AG04450 (cell line): ENCODE data around the gene HAUS1. TPM values are rescaled to one million over a fixed set of nuclear protein-coding genes. Genes with fewer than 3 reads are reported as not detected.

Experiments
- CTCF ChIA-PET: fragments of 300-600, 350-600 bp; formaldehyde crosslinking; extraction: SDS; loops from one replicate; lab custom pipeline; 2022; ENCODE audit warnings: antibody characterized with exemption, inconsistent platforms; lab: Charles Lee
- POLR2A ChIA-PET: fragments of 350-600 bp; formaldehyde crosslinking; extraction: SDS; loops from one replicate; lab custom pipeline; 2021; ENCODE audit warnings: antibody characterized with exemption, inconsistent platforms; lab: Yijun Ruan, JAX
- DNase-seq: peaks from one replicate; pipeline ENCODE4 v3.0.0-alpha.2; 2011; ENCODE audit warnings: low read depth, low spot score
- H3K27ac ChIP-seq: one replicate; pipeline ENCODE4 v1.5.1; 2012; ENCODE audit warnings: low read depth, low read length, control low read depth
- H3K27me3 ChIP-seq: one replicate; pipeline ENCODE4 v1.6.0; 2012; ENCODE audit warnings: low read length; ENCODE audit not compliant: control insufficient read depth, insufficient read depth
- H3K4me3 ChIP-seq: 2 replicates; pipeline ENCODE4 v1.5.1; 2011; ENCODE audit warnings: mild to moderate bottlenecking, low read depth, low read length, control low read depth
- H3K9me3 ChIP-seq: 2 replicates; pipeline ENCODE4 v1.5.1; 2012; ENCODE audit warnings: low read length; ENCODE audit not compliant: control insufficient read depth, insufficient read depth
- CTCF ChIP-seq: IDR thresholded peaks from 2 replicates; pipeline ENCODE4 v1.5.1; 2011; ENCODE audit warnings: low read depth, low read length, control low read depth, inconsistent platforms
- polyA plus RNA-seq: library from polyadenylated mRNA; depleted of rRNA; stranded (reverse); fragments of >200 nt; gene quantifications from 2 replicates; pipeline ENCODE4 v1.2.3, GENCODE V29; 2011

Gene HAUS1
- polyA plus RNA-seq, 1 experiment = 39.8 TPM

- no peak for DNase-seq
- CTCF ChIA-PET = interaction anchor here (1.3 kb wide), 1 partner anchor 12 kb away, joined by 5 read pairs; no protein-coding TSS in a partner anchor
- Histone ChIP-seq H3K27me3 (no peaks in the 10 kb centered on the region), H3K4me3 (no peak overlapping the region), H3K9me3 (no peaks in the 10 kb centered on the region), H3K27ac (no peak overlapping the region)
- no peak for TF ChIP-seq CTCF
- POLR2A ChIA-PET = interaction anchor here (0.6 kb wide), 1 partner anchor 21 kb away, joined by 5 read pairs; no protein-coding TSS in a partner anchor
These were observed 42.8 kb upstream of the HAUS1 start for GRCh38 chr18:46061387-46061786.

- no peak overlapping the region for H3K4me3 ChIP-seq
- H3K9me3 ChIP-seq = no peaks in the 10 kb centered on the region
- TF ChIP-seq CTCF = no peak
- H3K27me3 ChIP-seq = no peaks in the 10 kb centered on the region
- H3K27ac ChIP-seq = no peak overlapping the region
- POLR2A ChIA-PET = interaction anchor here (0.6 kb wide), 1 partner anchor 21 kb away, joined by 5 read pairs; no protein-coding TSS in a partner anchor
- no peak for DNase-seq
- CTCF ChIA-PET = interaction anchor here (1.3 kb wide), 1 partner anchor 12 kb away, joined by 5 read pairs; no protein-coding TSS in a partner anchor
These were observed 42.4 kb upstream of the HAUS1 start for GRCh38 chr18:46061796-46062195.

GRCh38 chr18:46062781-46063180 lies 41.4 kb upstream of the HAUS1 start:
- no peak for DNase-seq
- POLR2A ChIA-PET = interaction anchor here (1.7 kb wide), 1 partner anchor 11 kb away, joined by 6 read pairs; no protein-coding TSS in a partner anchor
- no peak overlapping the region for H3K4me3 ChIP-seq
- H3K9me3 ChIP-seq = peaks cover 3% of the 10 kb centered on the region; the same call in 1 of the 2 replicates
- no peak overlapping the region for H3K27ac ChIP-seq
- no peak for TF ChIP-seq CTCF
- CTCF ChIA-PET = no interaction called here
- no peaks in the 10 kb centered on the region for H3K27me3 ChIP-seq

- ChIA-PET CTCF (interaction anchor here (0.7 kb wide), 1 partner anchor 1411 kb away, joined by 3 read pairs; no protein-coding TSS in a partner anchor), POLR2A (no interaction called here)
- H3K4me3 ChIP-seq = no peak overlapping the region
- H3K27ac ChIP-seq = no peak overlapping the region
- H3K27me3 ChIP-seq = no peaks in the 10 kb centered on the region
- no peak for DNase-seq
- no peak for TF ChIP-seq CTCF
- peaks cover 3% of the 10 kb centered on the region; the same call in 1 of the 2 replicates for H3K9me3 ChIP-seq
These were observed 36.7 kb upstream of the HAUS1 start for GRCh38 chr18:46067438-46068007.

GRCh38 chr18:46068763-46069162 lies 35.4 kb upstream of the HAUS1 start:
- ChIA-PET CTCF (no interaction called here), POLR2A (no interaction called here)
- no peak for DNase-seq
- Histone ChIP-seq H3K27me3 (no peaks in the 10 kb centered on the region), H3K9me3 (peaks cover 3% of the 10 kb centered on the region; the same call in 1 of the 2 replicates), H3K4me3 (no peak overlapping the region), H3K27ac (no peak overlapping the region)
- TF ChIP-seq CTCF = no peak
